HCEC 1CT (cell line): ENCODE measurements around the gene RBFOX2.

Experiments used
- DNase-seq: peaks from one replicate; pipeline ENCODE4 v3.0.0-alpha.2; 2017

RBFOX2 gene

GRCh38 chr22:35892192-35892591, 136.4 kb downstream of the RBFOX2 start:
- peak; percentile 61 for DNase-seq

- DNase-seq = no peak
These were observed 137.2 kb downstream of the RBFOX2 start for GRCh38 chr22:35891442-35891841.

GRCh38 chr22:35889071-35889470, 139.6 kb downstream of the RBFOX2 start:
- DNase-seq = no peak

GRCh38 chr22:35888181-35888870, 140.3 kb downstream of the RBFOX2 start:
- no peak for DNase-seq

- DNase-seq = no peak
These were observed 141.2 kb downstream of the RBFOX2 start for GRCh38 chr22:35887296-35887875.

- no peak for DNase-seq
These were observed 142.3 kb downstream of the RBFOX2 start for GRCh38 chr22:35886309-35886708.

GRCh38 chr22:35884529-35884928, 144.1 kb downstream of the RBFOX2 start:
- DNase-seq = no peak

GRCh38 chr22:35883031-35883620, 145.5 kb downstream of the RBFOX2 start:
- peak; percentile 41 for DNase-seq

- no peak for DNase-seq
These were observed 146.2 kb downstream of the RBFOX2 start for GRCh38 chr22:35882211-35883030.

GRCh38 chr22:35879351-35879750, 149.3 kb downstream of the RBFOX2 start:
- DNase-seq = no peak

GRCh38 chr22:35873426-35873825, 155.2 kb downstream of the RBFOX2 start:
- no peak for DNase-seq

- DNase-seq = no peak
These were observed 156.2 kb downstream of the RBFOX2 start for GRCh38 chr22:35872451-35872850.

- no peak for DNase-seq
These were observed 157.9 kb downstream of the RBFOX2 start for GRCh38 chr22:35870517-35871293.

GRCh38 chr22:35868938-35869337, 159.7 kb downstream of the RBFOX2 start:
- DNase-seq = no peak

GRCh38 chr22:35866651-35867050, 162.0 kb downstream of the RBFOX2 start:
- no peak for DNase-seq

GRCh38 chr22:35864545-35865165, 164.0 kb downstream of the RBFOX2 start:
- DNase-seq = no peak

- no peak for DNase-seq
These were observed 165.2 kb downstream of the RBFOX2 start for GRCh38 chr22:35863432-35863831.

- no peak for DNase-seq
These were observed 165.9 kb downstream of the RBFOX2 start for GRCh38 chr22:35862697-35863096.

GRCh38 chr22:35861451-35861850, 167.2 kb downstream of the RBFOX2 start:
- DNase-seq = no peak

- no peak for DNase-seq
These were observed 167.8 kb downstream of the RBFOX2 start for GRCh38 chr22:35860837-35861236.

GRCh38 chr22:35860087-35860733, 168.4 kb downstream of the RBFOX2 start:
- no peak for DNase-seq

- no peak for DNase-seq
These were observed 174.3 kb downstream of the RBFOX2 start for GRCh38 chr22:35854334-35854733.
